ENCODE results near the gene LSM14A. TPM values are rescaled to one million over a fixed set of nuclear protein-coding genes. Genes with fewer than 3 reads are reported as not detected.

LSM14A gene
- total and polyA plus RNA-seq, 9 of the 15 experiments (the other 6 are each of a cell fraction or from before 2014, with no cell fraction given): 19.5 to 150 (median 95.1) TPM

GRCh38 chr19:34134190-34135053, 37.9 kb upstream of the LSM14A start (continued):
- TF ChIP-seq IRF1 (CRISPR knock-in tag; IDR thresholded peaks at IDR 0.05; ENCODE audit: borderline replicate concordance): no peak
- TF ChIP-seq SMARCE1 (IDR thresholded peaks at IDR 0.05): no peak
- TF ChIP-seq TGIF2 (CRISPR knock-in tag; IDR thresholded peaks at IDR 0.05): no peak
- no peak for TF ChIP-seq EGR1 (conservative IDR thresholded peaks at IDR 0.05)
- TF ChIP-seq RBM15 (IDR thresholded peaks at IDR 0.05; ENCODE audit: insufficient read depth, low read length): no peak
- TF ChIP-seq COPS2 (conservative IDR thresholded peaks at IDR 0.05): no peak
- TF ChIP-seq ZNF239 (CRISPR knock-in tag; IDR thresholded peaks at IDR 0.05): no peak
- peak; percentile 50; the same call in 1 of the 2 replicates for TF ChIP-seq RFX5 (IDR thresholded peaks at IDR 0.05; ENCODE audit: low read depth, low read length)
- TF ChIP-seq E2F4 (CRISPR knock-in tag; IDR thresholded peaks at IDR 0.05; ENCODE audit: low read depth): no peak
- no peak; a peak in 1 of 4 replicates for TF ChIP-seq HDAC1 (IDR thresholded peaks at IDR 0.05)
- TF ChIP-seq ZNF24 (IDR thresholded peaks at IDR 0.05): no peak
- no peak for TF ChIP-seq SLC30A9 (CRISPR knock-in tag; IDR thresholded peaks at IDR 0.05)
- no peak for TF ChIP-seq BRF2 (IDR thresholded peaks at IDR 0.05; ENCODE audit: borderline replicate concordance, insufficient read depth, insufficient read length)
- no peak for TF ChIP-seq HMG20B (CRISPR knock-in tag; IDR thresholded peaks at IDR 0.05)
- TF ChIP-seq CHCHD3 (CRISPR knock-in tag; IDR thresholded peaks at IDR 0.05): no peak
- TF ChIP-seq PKNOX1 (IDR thresholded peaks at IDR 0.05): no peak
- TF ChIP-seq ZNF408 (CRISPR knock-in tag; IDR thresholded peaks at IDR 0.05; ENCODE audit: low read depth): no peak
- no peak for TF ChIP-seq BRD4 (IDR thresholded peaks at IDR 0.05)
- TF ChIP-seq SRSF9 (IDR thresholded peaks at IDR 0.05; ENCODE audit: borderline replicate concordance, low read depth, low read length): no peak
- no peak for TF ChIP-seq ETV6 (IDR thresholded peaks at IDR 0.05; ENCODE audit: borderline replicate concordance in 1 of 2, low read depth in 2 of 2, low read length in 1 of 2)
- no peak for TF ChIP-seq ETV6 (CRISPR knock-in tag; IDR thresholded peaks at IDR 0.05; ENCODE audit: borderline replicate concordance)
- TF ChIP-seq ETS2 (tag; IDR thresholded peaks at IDR 0.05; ENCODE audit: borderline replicate concordance, poor library complexity, severe bottlenecking): no peak
- TF ChIP-seq ARHGAP35 (IDR thresholded peaks at IDR 0.05; ENCODE audit: partially characterized antibody): no peak
- TF ChIP-seq RBFOX2 (IDR thresholded peaks at IDR 0.05; ENCODE audit: low read depth, low read length): peak; percentile 99
- no peak for TF ChIP-seq SAFB2 (IDR thresholded peaks at IDR 0.05; ENCODE audit: borderline replicate concordance, low read depth, low read length, severe bottlenecking)
- no peak for TF ChIP-seq HSF4 (CRISPR knock-in tag; IDR thresholded peaks at IDR 0.05; ENCODE audit: borderline replicate concordance)

All from K562 (cell line).